GM12878 (cell line): ENCODE results near the gene MMEL1. TPM values are rescaled to one million over a fixed set of nuclear protein-coding genes. Genes with fewer than 3 reads are reported as not detected.

Source experiments
- ATAC-seq: fragments of 200-7000 bp; cut with Tn5 transposase; 3 replicates; pipeline ENCODE4 v1.9.1; 2020; ENCODE audit warnings: mild to moderate bottlenecking, moderate library complexity
- BruUV-seq: library from RNA; stranded (reverse); fragments of 400-500 nt; replicated peaks from 2 replicates; lab custom pipeline; 2021; lab: Mats Ljungman, UMichigan
- CTCF ChIA-PET: fragments of 300-600 bp; sonication (Branson Sonifier 250); formaldehyde crosslinking; extraction: SDS; loops from one replicate; lab custom pipeline; 2021; ENCODE audit warnings: inconsistent platforms; lab: Yijun Ruan, JAX
- POLR2A ChIA-PET: fragments of 350-600 bp; formaldehyde crosslinking; extraction: SDS; loops from one replicate; lab custom pipeline; 2021; ENCODE audit warnings: inconsistent platforms; lab: Charles Lee
- RAD21 ChIA-PET: fragments of 300-600 bp; sonication (Branson Sonifier 250); formaldehyde crosslinking; loops from one replicate; lab custom pipeline; 2023; ENCODE audit warnings: antibody characterized with exemption; ENCODE audit not compliant: unreplicated experiment; lab: Charles Lee
- SMC1A ChIA-PET: fragments of 300-600 bp; sonication (Branson Sonifier 250); formaldehyde crosslinking; loops from one replicate; lab custom pipeline; 2023; ENCODE audit not compliant: unreplicated experiment, uncharacterized antibody; lab: Charles Lee
- DNase-seq: peaks from one replicate; pipeline ENCODE4 v3.0.0-alpha.2; 2011; ENCODE audit warnings: low read depth, low spot score
- FAIRE-seq: peaks from 3 replicates; lab custom pipeline; 2011; peaks lifted over from hg19 to GRCh38; lab: Jason Lieb, UNC
- H2AFZ ChIP-seq: 2 replicates; pipeline ENCODE4 v1.6.0; 2011; ENCODE audit warnings: low read depth, low read length, control low read depth; ENCODE audit not compliant: control insufficient read depth
- H3K27ac ChIP-seq: 2 replicates; pipeline ENCODE4 v1.5.1; 2011; ENCODE audit warnings: control low read depth; ENCODE audit not compliant: control insufficient read depth, insufficient read depth
- H3K27me3 ChIP-seq, 2 experiments: replicated peaks in 1 of 2; 2 replicates each; pipeline versions ENCODE4 v1.6.0 to v1.6.1; 2011; ENCODE audit warnings: low read length in 1 of 2; ENCODE audit not compliant: control insufficient read depth in 2 of 2, insufficient read depth in 2 of 2
- H3K36me3 ChIP-seq, 2 experiments: 2 replicates each; pipeline ENCODE4 v1.5.1; 2011; ENCODE audit warnings: low read length in 1 of 2; ENCODE audit not compliant: control insufficient read depth in 2 of 2, insufficient read depth in 2 of 2
- H3K4me1 ChIP-seq: 2 replicates; pipeline ENCODE4 v1.6.1; 2011; ENCODE audit warnings: mild to moderate bottlenecking, low read length, moderate library complexity, mixed read lengths; ENCODE audit not compliant: control insufficient read depth, insufficient read depth
- H3K4me2 ChIP-seq: 2 replicates; pipeline ENCODE4 v1.6.0; 2011; ENCODE audit warnings: control low read depth; ENCODE audit not compliant: control insufficient read depth, insufficient read depth
- H3K4me3 ChIP-seq: fragments of 200-600 bp; sonication (generic); 2 replicates; pipeline ENCODE4 v1.5.1; 2016
- H3K79me2 ChIP-seq: 2 replicates; pipeline ENCODE4 v1.6.0; 2011; ENCODE audit warnings: low read length; ENCODE audit not compliant: control insufficient read depth, insufficient read depth
- H3K9ac ChIP-seq: 2 replicates; pipeline ENCODE4 v1.8.0; 2011; ENCODE audit warnings: low read length, control low read depth, mixed read lengths; ENCODE audit not compliant: control insufficient read depth, insufficient read depth
- H3K9me3 ChIP-seq: replicated peaks from 3 replicates; pipeline ENCODE4 v1.5.1; 2011; ENCODE audit warnings: mild to moderate bottlenecking, low read length; ENCODE audit not compliant: control insufficient read depth, insufficient read depth
- H4K20me1 ChIP-seq: 2 replicates; pipeline ENCODE4 v1.6.0; 2011; ENCODE audit not compliant: control insufficient read depth, insufficient read depth
- CHD1 ChIP-seq: IDR thresholded peaks from 2 replicates; pipeline ENCODE4 v1.6.1; 2012; ENCODE audit warnings: low read depth, low read length, improper control_type of control experiment
- EP300 ChIP-seq, 2 experiments: fragments of 150-350 bp in 1 of 2; IDR thresholded peaks; 2 replicates each; pipeline ENCODE4 v1.6.1; 2011 to 2012; ENCODE audit warnings: low read depth in 2 of 2, low read length in 2 of 2, borderline replicate concordance in 1 of 2, improper control_type of control experiment in 1 of 2, inconsistent platforms in 1 of 2; ENCODE audit not compliant: control insufficient read depth in 1 of 2
- MEF2B ChIP-seq: fragments of 450-650 bp; IDR thresholded peaks from 2 replicates; pipeline ENCODE4 v1.6.1; 2018; ENCODE audit warnings: mild to moderate bottlenecking, moderate library complexity; ENCODE audit not compliant: partially characterized antibody, poor library complexity, severe bottlenecking
- POLR2AphosphoS5 ChIP-seq: IDR thresholded peaks from 2 replicates; pipeline ENCODE4 v1.6.1; 2011; ENCODE audit warnings: mild to moderate bottlenecking, low read length, inconsistent platforms
- RFX5 ChIP-seq: IDR thresholded peaks from 2 replicates; pipeline ENCODE4 v1.6.1; 2011; ENCODE audit warnings: low read depth, low read length, improper control_type of control experiment
- SUZ12 ChIP-seq: fragments of 200-600 bp; sonication (generic); IDR thresholded peaks from one replicate; pipeline ENCODE4 v1.6.1; 2018; ENCODE audit warnings: antibody characterized with exemption, mild to moderate bottlenecking; ENCODE audit not compliant: unreplicated experiment
- WGBS: methylation state at CpG from one replicate; pipeline ENCODE4 v1.1.6; 2016; ENCODE audit warnings: low lambda C conversion rate; ENCODE audit not compliant: insufficient replicate concordance, insufficient coverage; ENCODE audit errors: missing lambda C conversion rate; 5-methylcytosine and 5-hydroxymethylcytosine counted together
- in situ Hi-C: fragments of 300-500 bp; cut with MboI; formaldehyde crosslinking; loops from 9 replicates; pipeline ENCODE4 v1.14.3; 2018; ENCODE audit warnings: mixed read lengths
- intact Hi-C: fragments of 100-400 bp; cut with micrococcal nuclease; formaldehyde crosslinking; loops from one replicate; pipeline ENCODE4 v1.14.2; 2022; ENCODE audit not compliant: unreplicated experiment
- polyA plus RNA-seq, 11 experiments: library from polyadenylated mRNA; depleted of rRNA in 4 of 11; unstranded in 6 of 11; stranded (reverse) in 5 of 11; fragments of >200 nt; fragmentation: Nextera tagmentation in 4 of 11; fragmentation: Illumina TruSeq in 1 of 11; extraction: Ambion mirVana in 4 of 11; extraction: Trizol in 1 of 11; gene quantifications; 1 replicate in 1 of 11; 2 replicates in 10 of 11; pipeline versions ENCODE4 v1.2.1 to v1.2.3, GENCODE V29; 2011 to 2016; ENCODE audit warnings: inconsistent platforms in 2 of 11, missing spikeins in 2 of 11, low read depth in 1 of 11
- total RNA-seq, 4 experiments: library from RNA; depleted of rRNA in 3 of 4; stranded (reverse); fragments of >200 nt in 3 of 4; fragmentation: Illumina TruSeq in 1 of 4; extraction: Trizol in 1 of 4; gene quantifications; 2 replicates each; pipeline versions ENCODE4 v1.2.1 to v1.2.3, GENCODE V29; 2013 to 2021
- TF ChIP-seq, protein P1 (sequence below): fragments of 450-650 bp; conservative IDR thresholded peaks from 2 replicates; pipeline ENCODE4 v1.6.1; 2017; ENCODE audit warnings: mild to moderate bottlenecking, moderate library complexity
- TF ChIP-seq, protein P2 (sequence below): fragments of 450-650 bp; IDR thresholded peaks from 2 replicates; pipeline ENCODE4 v1.6.1; 2017; ENCODE audit warnings: mild to moderate bottlenecking, moderate library complexity
- TF ChIP-seq, protein P3 (sequence below), 3 experiments: IDR thresholded peaks in 2 of 3; conservative IDR thresholded peaks in 1 of 3; 2 replicates each; pipeline ENCODE4 v1.5.1; 2011; ENCODE audit warnings: low read depth in 3 of 3, low read length in 3 of 3, mild to moderate bottlenecking in 3 of 3, control low read depth in 2 of 3, moderate library complexity in 2 of 3, inconsistent platforms in 1 of 3, mixed read lengths in 1 of 3; ENCODE audit not compliant: control insufficient read depth in 2 of 3, insufficient read depth in 1 of 3; ENCODE audit errors: extremely low read depth in 1 of 3
- TF ChIP-seq, protein P4 (sequence below): fragments of 450-650 bp; IDR thresholded peaks from 2 replicates; pipeline ENCODE4 v1.6.1; 2017; ENCODE audit warnings: mild to moderate bottlenecking, low read depth, inconsistent platforms; ENCODE audit not compliant: poor library complexity, severe bottlenecking

The MMEL1 gene
- total and polyA plus RNA-seq, 10 of the 15 experiments (the other 5 are each of a cell fraction or from before 2014, with no cell fraction given) = 0.11 TPM; not detected in 9

DNA sequence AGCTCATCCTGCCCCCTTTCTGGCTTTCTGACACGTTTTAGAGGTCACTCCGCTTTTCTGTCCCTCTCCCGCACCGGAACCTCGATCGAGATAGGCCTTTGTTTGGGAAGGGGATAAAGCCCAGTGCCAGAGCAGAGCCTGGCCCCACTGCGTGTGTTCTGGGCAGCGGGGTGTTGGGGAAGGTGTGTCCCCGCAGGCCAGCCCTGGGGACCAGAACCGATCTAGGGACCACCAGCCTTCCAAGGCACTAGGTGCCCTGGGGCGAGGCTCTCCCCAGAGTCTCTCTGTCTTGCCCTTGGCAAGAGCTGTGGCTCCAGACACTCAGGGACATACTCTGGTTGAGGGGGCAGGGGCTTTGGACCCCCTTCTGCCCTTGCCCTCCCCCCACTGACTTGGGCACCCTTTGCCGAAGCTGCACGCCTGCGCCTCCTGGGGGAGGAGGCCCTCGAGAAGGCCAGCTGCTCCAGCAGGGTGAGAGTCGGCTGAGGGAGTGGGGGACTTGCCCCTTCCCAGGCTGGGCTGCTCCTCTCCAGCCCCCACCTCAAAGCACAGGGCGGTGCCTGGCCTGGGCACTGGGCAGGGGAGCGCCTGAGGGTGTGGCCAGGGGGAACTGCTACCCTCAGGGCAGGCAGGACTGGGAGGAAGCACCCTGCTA is 29.8 kb downstream of the MMEL1 start:
- no TSS peak for BruUV-seq
- Histone ChIP-seq H3K9me3 (no peaks in the 10 kb centered on the region), H3K4me2 (no peak overlapping the region), H3K27me3 (no peaks in the 10 kb centered on the region), H3K79me2 (no peaks in the 10 kb centered on the region), H3K27ac (no peak overlapping the region), H3K9ac (no peak overlapping the region), H3K36me3 (no peaks in the 10 kb centered on the region), H3K4me1 (no peaks in the 10 kb centered on the region), H2AFZ (no peak overlapping the region), H3K4me3 (no peak overlapping the region), H4K20me1 (no peaks in the 10 kb centered on the region)
- intact Hi-C loops (no loop called here), in situ Hi-C loops (no loop called here)
- POLR2A ChIA-PET = no interaction called here
- ATAC-seq (no peak), FAIRE-seq (no peak), DNase-seq (no peak)
- RAD21 ChIA-PET = no interaction called here
- SMC1A ChIA-PET = no interaction called here
- CTCF ChIA-PET = no interaction called here
- WGBS = 46% methylated on average over 14 of the region's 18 CpGs
- no peak for TF ChIP-seq RFX5
- TF ChIP-seq, protein P1, sequence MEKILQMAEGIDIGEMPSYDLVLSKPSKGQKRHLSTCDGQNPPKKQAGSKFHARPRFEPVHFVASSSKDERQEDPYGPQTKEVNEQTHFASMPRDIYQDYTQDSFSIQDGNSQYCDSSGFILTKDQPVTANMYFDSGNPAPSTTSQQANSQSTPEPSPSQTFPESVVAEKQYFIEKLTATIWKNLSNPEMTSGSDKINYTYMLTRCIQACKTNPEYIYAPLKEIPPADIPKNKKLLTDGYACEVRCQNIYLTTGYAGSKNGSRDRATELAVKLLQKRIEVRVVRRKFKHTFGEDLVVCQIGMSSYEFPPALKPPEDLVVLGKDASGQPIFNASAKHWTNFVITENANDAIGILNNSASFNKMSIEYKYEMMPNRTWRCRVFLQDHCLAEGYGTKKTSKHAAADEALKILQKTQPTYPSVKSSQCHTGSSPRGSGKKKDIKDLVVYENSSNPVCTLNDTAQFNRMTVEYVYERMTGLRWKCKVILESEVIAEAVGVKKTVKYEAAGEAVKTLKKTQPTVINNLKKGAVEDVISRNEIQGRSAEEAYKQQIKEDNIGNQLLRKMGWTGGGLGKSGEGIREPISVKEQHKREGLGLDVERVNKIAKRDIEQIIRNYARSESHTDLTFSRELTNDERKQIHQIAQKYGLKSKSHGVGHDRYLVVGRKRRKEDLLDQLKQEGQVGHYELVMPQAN = no peak
- TF ChIP-seq POLR2AphosphoS5 = no peak
- TF ChIP-seq, protein P2, sequence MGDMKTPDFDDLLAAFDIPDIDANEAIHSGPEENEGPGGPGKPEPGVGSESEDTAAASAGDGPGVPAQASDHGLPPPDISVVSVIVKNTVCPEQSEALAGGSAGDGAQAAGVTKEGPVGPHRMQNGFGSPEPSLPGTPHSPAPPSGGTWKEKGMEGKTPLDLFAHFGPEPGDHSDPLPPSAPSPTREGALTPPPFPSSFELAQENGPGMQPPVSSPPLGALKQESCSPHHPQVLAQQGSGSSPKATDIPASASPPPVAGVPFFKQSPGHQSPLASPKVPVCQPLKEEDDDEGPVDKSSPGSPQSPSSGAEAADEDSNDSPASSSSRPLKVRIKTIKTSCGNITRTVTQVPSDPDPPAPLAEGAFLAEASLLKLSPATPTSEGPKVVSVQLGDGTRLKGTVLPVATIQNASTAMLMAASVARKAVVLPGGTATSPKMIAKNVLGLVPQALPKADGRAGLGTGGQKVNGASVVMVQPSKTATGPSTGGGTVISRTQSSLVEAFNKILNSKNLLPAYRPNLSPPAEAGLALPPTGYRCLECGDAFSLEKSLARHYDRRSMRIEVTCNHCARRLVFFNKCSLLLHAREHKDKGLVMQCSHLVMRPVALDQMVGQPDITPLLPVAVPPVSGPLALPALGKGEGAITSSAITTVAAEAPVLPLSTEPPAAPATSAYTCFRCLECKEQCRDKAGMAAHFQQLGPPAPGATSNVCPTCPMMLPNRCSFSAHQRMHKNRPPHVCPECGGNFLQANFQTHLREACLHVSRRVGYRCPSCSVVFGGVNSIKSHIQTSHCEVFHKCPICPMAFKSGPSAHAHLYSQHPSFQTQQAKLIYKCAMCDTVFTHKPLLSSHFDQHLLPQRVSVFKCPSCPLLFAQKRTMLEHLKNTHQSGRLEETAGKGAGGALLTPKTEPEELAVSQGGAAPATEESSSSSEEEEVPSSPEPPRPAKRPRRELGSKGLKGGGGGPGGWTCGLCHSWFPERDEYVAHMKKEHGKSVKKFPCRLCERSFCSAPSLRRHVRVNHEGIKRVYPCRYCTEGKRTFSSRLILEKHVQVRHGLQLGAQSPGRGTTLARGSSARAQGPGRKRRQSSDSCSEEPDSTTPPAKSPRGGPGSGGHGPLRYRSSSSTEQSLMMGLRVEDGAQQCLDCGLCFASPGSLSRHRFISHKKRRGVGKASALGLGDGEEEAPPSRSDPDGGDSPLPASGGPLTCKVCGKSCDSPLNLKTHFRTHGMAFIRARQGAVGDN = no peak
- TF ChIP-seq, protein P3, sequence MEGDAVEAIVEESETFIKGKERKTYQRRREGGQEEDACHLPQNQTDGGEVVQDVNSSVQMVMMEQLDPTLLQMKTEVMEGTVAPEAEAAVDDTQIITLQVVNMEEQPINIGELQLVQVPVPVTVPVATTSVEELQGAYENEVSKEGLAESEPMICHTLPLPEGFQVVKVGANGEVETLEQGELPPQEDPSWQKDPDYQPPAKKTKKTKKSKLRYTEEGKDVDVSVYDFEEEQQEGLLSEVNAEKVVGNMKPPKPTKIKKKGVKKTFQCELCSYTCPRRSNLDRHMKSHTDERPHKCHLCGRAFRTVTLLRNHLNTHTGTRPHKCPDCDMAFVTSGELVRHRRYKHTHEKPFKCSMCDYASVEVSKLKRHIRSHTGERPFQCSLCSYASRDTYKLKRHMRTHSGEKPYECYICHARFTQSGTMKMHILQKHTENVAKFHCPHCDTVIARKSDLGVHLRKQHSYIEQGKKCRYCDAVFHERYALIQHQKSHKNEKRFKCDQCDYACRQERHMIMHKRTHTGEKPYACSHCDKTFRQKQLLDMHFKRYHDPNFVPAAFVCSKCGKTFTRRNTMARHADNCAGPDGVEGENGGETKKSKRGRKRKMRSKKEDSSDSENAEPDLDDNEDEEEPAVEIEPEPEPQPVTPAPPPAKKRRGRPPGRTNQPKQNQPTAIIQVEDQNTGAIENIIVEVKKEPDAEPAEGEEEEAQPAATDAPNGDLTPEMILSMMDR (IDR thresholded peaks at IDR 0.05 in 2 of 3, conservative IDR thresholded peaks at IDR 0.05 in 1 of 3; ENCODE audit: control insufficient read depth in 2 of 3, extremely low read depth in 1 of 3, insufficient read depth in 1 of 3, low read depth in 3 of 3, low read length in 3 of 3) = no peak
- TF ChIP-seq, protein P4, sequence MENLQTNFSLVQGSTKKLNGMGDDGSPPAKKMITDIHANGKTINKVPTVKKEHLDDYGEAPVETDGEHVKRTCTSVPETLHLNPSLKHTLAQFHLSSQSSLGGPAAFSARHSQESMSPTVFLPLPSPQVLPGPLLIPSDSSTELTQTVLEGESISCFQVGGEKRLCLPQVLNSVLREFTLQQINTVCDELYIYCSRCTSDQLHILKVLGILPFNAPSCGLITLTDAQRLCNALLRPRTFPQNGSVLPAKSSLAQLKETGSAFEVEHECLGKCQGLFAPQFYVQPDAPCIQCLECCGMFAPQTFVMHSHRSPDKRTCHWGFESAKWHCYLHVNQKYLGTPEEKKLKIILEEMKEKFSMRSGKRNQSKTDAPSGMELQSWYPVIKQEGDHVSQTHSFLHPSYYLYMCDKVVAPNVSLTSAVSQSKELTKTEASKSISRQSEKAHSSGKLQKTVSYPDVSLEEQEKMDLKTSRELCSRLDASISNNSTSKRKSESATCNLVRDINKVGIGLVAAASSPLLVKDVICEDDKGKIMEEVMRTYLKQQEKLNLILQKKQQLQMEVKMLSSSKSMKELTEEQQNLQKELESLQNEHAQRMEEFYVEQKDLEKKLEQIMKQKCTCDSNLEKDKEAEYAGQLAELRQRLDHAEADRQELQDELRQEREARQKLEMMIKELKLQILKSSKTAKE = no peak
- TF ChIP-seq SUZ12 = no peak
- no peak for TF ChIP-seq MEF2B
- no peak for TF ChIP-seq EP300 (IDR thresholded peaks at IDR 0.05; ENCODE audit: borderline replicate concordance in 1 of 2, control insufficient read depth in 1 of 2, low read depth in 2 of 2, low read length in 2 of 2)
- TF ChIP-seq CHD1 = no peak
